NOMO-1 treated with DMSO at 0.1 percent for 48 hours (cell line): Measurements from ENCODE around the gene BBS4.

ENCODE experiments used
- DNase-seq: peaks from one replicate; lab custom pipeline; 2025; ENCODE audit not compliant: unreplicated experiment; lab: John Stamatoyannopoulos, UW

Gene BBS4

GRCh38 chr15:72758182-72758581 lies 72.2 kb downstream of the BBS4 start:
- DNase-seq = no peak

DNA sequence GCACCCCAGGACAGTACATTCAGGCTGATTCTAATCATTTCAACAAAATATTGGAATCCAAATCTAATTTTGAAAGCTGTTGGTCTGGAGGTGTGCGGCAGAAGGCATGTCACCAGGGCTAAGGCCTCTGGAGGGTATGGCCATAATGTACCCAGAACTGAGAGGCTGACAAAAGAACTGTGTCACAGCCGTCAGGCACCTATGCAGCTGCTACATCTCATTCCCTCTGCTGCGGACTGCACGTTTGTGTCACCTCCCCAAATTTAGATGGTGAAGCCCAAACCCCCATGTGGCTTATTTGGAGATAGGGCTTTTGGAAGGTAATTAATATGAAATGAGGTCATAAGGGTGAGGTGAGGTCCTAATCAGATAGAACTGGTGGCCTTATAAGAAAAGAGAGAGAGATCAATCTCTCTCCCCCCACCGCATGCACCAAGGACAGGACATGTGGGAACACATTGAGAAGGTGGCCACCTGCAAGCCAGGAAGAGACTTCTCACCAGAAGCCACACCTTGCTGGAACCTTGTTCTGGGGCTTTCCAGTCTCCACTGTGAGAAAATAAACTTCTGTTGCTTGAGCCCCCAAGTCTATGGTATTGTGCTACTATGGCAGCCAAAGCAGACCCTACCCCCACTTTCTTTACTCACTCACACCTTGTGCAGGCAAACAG lies 74.7 kb downstream of the BBS4 start:
- no peak for DNase-seq

GRCh38 chr15:72764656-72765055 lies 78.6 kb downstream of the BBS4 start:
- no peak for DNase-seq

GRCh38 chr15:72766025-72766424 lies 80.0 kb downstream of the BBS4 start:
- DNase-seq = no peak

DNA sequence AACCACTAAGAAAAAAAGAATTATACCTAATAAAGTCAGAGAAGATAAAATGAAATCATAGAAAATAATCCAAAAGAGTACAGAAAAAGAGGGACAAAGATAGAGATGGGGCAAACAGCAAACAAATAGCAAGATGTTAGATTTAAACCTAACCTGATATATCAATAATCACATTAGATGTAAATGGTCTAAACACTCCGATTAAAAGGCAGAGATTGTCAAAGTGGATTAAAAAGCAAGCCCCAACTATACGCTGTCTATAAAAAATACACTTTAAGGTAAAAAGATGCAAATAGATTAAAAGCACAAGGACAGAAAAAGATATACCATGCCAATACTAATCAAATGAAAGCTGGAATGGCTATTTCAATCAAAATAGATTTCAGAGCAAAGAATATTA lies 80.8 kb downstream of the BBS4 start:
- DNase-seq = no peak

DNA sequence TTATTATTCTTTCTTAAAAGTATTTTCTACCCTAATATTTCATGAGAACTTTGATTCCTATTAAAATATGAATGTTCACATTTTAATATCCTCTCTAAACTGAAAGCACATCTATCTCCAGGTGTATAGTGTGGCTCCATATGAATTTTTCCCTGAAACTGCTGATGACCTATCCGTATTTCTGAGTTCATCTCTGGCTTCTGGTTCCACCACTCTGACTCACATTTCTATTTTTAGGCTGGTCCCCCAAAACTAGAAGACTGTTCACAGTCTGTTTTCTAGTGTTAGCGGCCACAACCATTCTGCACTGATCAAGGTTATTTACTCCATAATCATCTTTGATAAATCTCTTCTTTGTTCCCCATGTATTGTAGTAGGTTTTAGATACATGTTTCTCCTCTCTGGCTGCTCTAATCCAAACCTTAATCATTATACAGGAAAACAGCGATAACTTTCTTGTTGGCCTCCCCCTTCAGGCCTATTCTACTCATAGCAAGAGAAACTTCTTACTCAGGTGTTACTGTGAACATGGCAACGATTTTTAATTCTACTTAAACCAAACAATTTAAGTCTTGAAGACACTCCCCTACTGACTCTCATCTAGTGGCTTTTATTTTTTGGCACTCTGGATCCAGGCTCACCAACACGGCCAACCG lies 84.8 kb downstream of the BBS4 start:
- no peak for DNase-seq

DNA sequence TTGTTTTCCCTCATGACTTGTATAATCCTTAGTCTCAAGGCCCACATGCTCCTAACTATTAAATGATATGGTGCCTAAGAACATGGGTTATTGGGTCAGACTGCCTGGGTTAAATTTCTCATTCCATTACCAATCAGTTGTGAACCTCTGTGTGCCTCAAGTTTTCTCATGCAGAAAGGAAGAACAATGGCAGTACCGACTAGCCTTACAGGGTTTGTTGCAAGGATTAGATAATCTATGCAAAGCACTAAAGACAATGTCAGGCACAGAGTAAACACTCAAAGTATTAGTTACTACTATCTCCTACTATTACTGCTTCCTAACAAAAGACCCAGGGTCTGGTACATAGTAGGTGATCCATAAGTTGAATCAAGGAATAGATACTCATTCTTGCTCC lies 85.3 kb downstream of the BBS4 start:
- no peak for DNase-seq

- DNase-seq = peak; percentile 76
Observed at GRCh38 chr15:72774696-72775383, 88.8 kb downstream of the BBS4 start.

DNA sequence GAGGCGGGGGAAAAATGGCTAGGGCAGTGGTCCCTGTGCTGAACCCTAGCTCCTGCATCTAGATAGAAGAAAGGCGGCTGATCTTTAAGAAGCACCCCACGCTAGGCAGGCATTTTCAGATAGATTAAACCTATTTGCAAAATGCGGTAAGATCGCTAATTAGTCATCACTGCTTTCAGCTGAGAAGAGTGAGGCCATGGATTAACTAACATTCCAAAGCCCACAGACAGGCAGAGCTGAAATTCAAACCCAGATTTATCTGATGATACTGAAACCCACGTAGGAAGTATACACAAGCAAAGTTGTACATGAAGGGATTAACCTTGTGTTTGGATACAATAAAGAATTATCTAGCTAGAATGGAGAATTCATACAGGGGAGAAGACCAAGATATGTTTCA lies 92.8 kb downstream of the BBS4 start:
- no peak for DNase-seq

DNA sequence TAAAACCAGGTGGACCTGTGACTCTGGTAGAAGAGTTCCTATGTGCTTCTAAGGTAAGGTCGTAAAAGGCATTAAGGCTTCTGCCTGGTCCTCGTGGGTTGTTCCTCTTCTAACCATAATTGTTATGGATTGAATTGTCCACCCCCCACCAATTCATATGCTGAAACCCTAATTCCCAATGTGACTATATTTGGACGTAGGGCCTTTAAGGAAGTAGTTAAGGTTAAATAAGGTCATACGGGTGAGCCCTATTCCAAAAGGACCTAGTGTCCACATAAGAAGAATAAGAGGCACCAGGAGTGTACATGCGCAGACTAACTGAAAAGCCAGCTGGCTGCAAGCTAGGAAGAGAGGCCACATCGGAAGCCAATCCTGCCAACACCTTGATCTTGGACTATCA lies 95.6 kb downstream of the BBS4 start:
- no peak for DNase-seq

GRCh38 chr15:72782274-72783003 lies 96.4 kb downstream of the BBS4 start:
- DNase-seq = no peak

DNA sequence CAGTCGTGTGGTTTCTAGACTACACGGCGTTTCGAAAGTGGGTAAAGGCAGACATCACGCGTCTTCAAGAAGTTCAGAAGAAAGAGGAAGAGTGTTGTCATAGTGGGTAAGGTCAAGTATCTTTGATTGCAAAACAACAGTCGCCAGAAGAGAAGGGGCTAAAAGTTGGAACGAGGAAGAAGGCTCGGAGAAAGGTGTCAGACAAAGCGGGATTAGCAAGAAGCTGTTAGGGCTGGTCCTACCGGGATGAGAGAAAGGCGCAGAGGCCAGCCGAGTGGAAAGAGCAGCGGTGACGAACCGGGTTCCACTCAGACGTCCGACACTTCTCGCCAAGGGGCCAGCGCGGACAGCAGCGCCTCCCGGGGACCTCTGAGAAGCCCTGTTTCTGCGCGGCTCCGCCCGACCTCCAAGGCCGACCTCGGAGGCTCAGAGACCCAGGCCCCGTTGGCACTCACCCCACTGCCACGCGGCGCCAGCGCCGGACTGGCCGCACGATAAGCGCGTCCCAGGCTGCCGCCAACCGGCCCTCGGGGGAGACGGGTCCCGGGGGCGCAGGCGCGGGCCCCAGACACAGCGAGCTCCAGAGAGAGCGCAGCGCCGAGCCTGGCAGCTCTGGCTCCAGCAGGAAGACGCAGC lies 97.1 kb downstream of the BBS4 start:
- peak; percentile 97 for DNase-seq

DNA sequence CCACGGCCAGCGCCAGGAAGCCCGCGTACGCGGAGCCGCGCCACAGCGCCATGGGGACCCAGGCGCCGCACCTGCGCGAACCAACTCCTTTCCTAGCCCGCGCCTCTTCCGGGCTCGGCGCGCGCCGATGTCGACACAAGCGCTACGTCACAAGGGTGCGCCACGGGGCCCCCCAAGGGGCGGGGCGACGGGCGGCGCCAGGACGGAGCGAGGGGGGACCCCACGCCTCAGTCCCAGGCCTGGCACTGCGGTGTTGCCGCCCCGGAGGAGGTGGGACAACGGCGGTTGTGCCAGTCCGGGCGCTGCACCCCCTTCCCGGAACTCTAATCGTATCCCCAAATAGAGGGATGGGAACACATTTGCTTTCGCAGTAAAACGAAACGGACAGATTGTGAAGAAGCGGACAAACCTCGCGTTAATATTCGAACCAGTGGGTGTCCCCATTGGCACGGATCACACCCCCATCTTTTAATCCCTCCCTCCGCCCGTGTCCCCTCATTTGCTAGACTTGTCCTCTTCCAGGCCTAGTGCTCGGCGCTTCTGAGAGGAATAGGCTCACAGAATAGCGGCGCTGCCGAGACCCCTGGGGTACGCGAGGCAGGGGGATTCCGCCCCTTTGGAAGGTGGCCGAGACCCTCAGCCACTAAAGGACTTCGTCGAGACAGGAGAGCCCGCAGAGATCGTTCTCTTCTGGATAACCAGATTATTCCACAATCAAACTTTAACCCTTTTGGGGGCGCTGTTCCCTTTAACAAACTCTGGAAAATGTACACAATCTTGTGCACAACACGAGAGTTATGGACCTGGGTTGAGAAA lies 97.8 kb downstream of the BBS4 start, which contains the start of gene ADPGK:
ADPGK (minus strand) TSS at position 119 of the 816 bp plus-strand sequence; CDS start at position 52, 67 bp downstream.
- peak; percentile 89 for DNase-seq

DNA sequence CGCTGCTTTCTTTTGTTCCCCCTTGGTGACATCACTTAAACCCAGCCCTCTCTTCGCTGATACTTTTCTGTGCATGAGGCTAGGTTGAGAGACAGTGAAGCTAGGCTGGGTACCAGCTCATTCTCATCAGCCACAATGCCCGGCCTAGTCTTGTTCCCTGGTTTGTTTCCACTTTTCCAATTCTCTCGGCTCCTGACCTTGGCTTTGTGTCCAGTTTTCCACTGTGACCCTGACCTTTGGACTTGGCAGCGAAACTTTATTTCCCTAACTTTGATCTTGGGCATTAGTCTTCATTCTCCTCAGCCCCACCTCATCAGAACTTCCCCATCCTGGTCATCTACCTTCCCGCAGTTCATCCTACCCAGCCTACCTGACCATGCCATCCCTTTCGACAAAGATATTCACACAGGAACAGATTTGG lies 98.5 kb downstream of the BBS4 start:
- DNase-seq = no peak

GRCh38 chr15:72785432-72785831 lies 99.4 kb downstream of the BBS4 start:
- DNase-seq = peak; percentile 67

GRCh38 chr15:72785841-72786240 lies 99.8 kb downstream of the BBS4 start:
- DNase-seq = no peak

DNA sequence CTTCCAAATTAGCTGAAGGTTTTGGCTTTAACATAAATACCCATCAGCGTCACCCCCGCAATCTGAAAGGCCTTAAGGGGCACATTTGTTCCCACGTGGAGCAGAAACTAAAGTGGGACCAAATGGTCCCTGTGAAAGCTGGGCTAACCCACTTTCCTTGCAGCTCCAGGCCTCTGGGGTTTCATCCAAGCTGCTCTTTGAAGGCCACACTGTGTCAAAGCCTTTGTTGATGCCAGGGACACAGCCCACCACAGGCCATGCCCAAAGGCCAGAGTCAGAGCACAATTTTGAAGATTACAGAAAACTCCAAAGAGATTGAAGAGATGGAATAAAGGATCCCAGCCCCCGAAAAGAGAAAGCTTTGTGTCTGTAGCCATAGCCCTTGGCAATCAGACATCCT lies 100.2 kb downstream of the BBS4 start:
- no peak for DNase-seq

GRCh38 chr15:72786676-72787345 lies 100.8 kb downstream of the BBS4 start:
- DNase-seq = no peak

DNA sequence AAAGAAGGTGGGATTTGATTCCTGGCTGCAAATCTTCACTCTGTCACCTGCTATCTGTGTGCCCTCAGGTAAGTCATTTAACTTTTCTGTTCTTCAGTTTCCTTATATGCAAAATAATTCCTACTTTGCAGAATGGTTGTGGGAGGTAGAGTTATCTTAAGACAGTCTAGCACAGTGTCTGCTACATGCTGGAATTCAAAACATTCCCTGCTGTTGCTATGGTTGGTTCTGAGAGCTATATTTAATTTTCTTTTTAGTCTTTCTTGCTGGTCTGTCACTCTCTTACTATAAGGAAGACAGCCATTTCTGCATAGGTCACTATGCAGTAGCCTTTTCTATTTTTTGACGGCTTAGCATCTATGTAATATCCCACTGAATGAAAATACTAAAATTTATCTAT lies 101.5 kb downstream of the BBS4 start:
- no peak for DNase-seq
